Aorta (tissue), 5 donors: ENCODE measurements around the gene C5orf46. TPM values are rescaled to one million over a fixed set of nuclear protein-coding genes. Genes with fewer than 3 reads are reported as not detected.

Experiments
- ATAC-seq: fragments of 200-7000 bp; cut with Tn5 transposase; one replicate; pipeline ENCODE4 v1.9.1; 2022; ENCODE audit warnings: moderate library complexity; ENCODE audit not compliant: low FRiP score
- DNase-seq, 2 donors: peaks; one replicate each; pipeline ENCODE4 v3.0.0-alpha.2; 2020
- H3K27ac ChIP-seq, 2 donors: one replicate each; pipeline ENCODE4 v1.5.1; 2013; ENCODE audit warnings: low read length in 2 of 2, mild to moderate bottlenecking in 2 of 2, moderate library complexity in 2 of 2, control low read depth in 1 of 2, inconsistent platforms in 1 of 2, low read depth in 1 of 2
- H3K27me3 ChIP-seq, 2 donors: one replicate each; pipeline ENCODE4 v1.6.1; 2013; ENCODE audit warnings: control low read depth in 1 of 2, low read length in 1 of 2, mild to moderate bottlenecking in 1 of 2, moderate library complexity in 1 of 2; ENCODE audit not compliant: insufficient read depth in 2 of 2, control insufficient read depth in 1 of 2
- H3K36me3 ChIP-seq, 2 donors: one replicate each; pipeline ENCODE4 v1.6.1; 2013; ENCODE audit warnings: control low read depth in 1 of 2, low read length in 1 of 2, mild to moderate bottlenecking in 1 of 2; ENCODE audit not compliant: insufficient read depth in 2 of 2, control insufficient read depth in 1 of 2
- H3K4me1 ChIP-seq, 2 donors: one replicate each; pipeline ENCODE4 v1.6.1; 2013; ENCODE audit warnings: low read length in 2 of 2, control low read depth in 1 of 2, mild to moderate bottlenecking in 1 of 2, moderate library complexity in 1 of 2; ENCODE audit not compliant: insufficient read depth in 2 of 2, control insufficient read depth in 1 of 2
- H3K4me3 ChIP-seq, 2 donors: one replicate each; pipeline ENCODE4 v1.5.1; 2013; ENCODE audit warnings: low read length in 2 of 2, control low read depth in 1 of 2, mild to moderate bottlenecking in 1 of 2
- H3K9me3 ChIP-seq: one replicate; pipeline ENCODE4 v1.6.1; 2013; ENCODE audit warnings: mild to moderate bottlenecking, low read length; ENCODE audit not compliant: control insufficient read depth
- WGBS, 2 donors: extraction: QIAGEN DNeasy Blood & Tissue Kit; methylation state at CpG; one replicate each; pipeline ENCODE4 v1.1.7; 2013; 5-methylcytosine and 5-hydroxymethylcytosine counted together
- intact Hi-C, 2 donors: fragments of 100-400 bp; cut with DNase I; formaldehyde crosslinking; loops; one replicate each; pipeline versions ENCODE4 v1.14.2 to v1.15.0; 2022
- polyA plus RNA-seq, 2 donors: library from polyadenylated mRNA; stranded (reverse); fragments of 200-250 nt; gene quantifications; one replicate each; pipeline ENCODE4 v1.2.3, GENCODE V29; 2013
- total RNA-seq, 2 donors: library from RNA; stranded (reverse); fragmentation: NEBNext Ultra II Directional; extraction: Animal tissue kit (Norgen Biotek cat#: 25700); gene quantifications; one replicate each; pipeline ENCODE4 v1.2.1, GENCODE V29; 2021
- donor health status: healthy with polysubstance abuse.
- donor health status: Bipolar disorder and iron deficiency.
- donor health status: DM: no; HTN: no; CAD: no.
- donor health status: DM: no; HTN: no; CAD: no.
- donor health status: DM: yes; HTN: yes; CAD: no.

Gene C5orf46
- total and polyA plus RNA-seq, 4 donors = 23.1 to 118 (median 44.5) TPM

- Histone ChIP-seq H3K36me3 (no peaks in the 10 kb centered on the region), H3K9me3 (no peaks in the 10 kb centered on the region), H3K4me3 (peak overlapping the region; percentile 36 to 54), H3K27ac (peak overlapping the region in 1 of 2 donors; percentile 55), H3K27me3 (no peaks in the 10 kb centered on the region), H3K4me1 (peaks cover 2 to 8% of the 10 kb centered on the region in 2 donors)
- DNase-seq (no peak), ATAC-seq (no peak)
- WGBS, 2 donors = 73 to 80% methylated on average over 4 of the region's 4 CpGs
- intact Hi-C loops = loop anchor here in 1 of 2 donors (5.0 kb wide), 1 partner anchor 1063 kb away; no protein-coding TSS in a partner anchor
These were observed 2.2 kb downstream of the C5orf46 start for GRCh38 chr5:147904110-147904509.

GRCh38 chr5:147902609-147903115, 3.7 kb downstream of the C5orf46 start:
- Histone ChIP-seq H3K4me3 (no peak overlapping the region), H3K27me3 (no peaks in the 10 kb centered on the region), H3K27ac (peak overlapping the region in 1 of 2 donors; percentile 40), H3K36me3 (no peaks in the 10 kb centered on the region), H3K9me3 (no peaks in the 10 kb centered on the region), H3K4me1 (peaks cover 4 to 9% of the 10 kb centered on the region in 2 donors)
- intact Hi-C loops = loop anchor here in 1 of 2 donors (5.0 kb wide), 1 partner anchor 1065 kb away; no protein-coding TSS in a partner anchor
- DNase-seq (no peak), ATAC-seq (no peak)

GRCh38 chr5:147901599-147902039, 4.7 kb downstream of the C5orf46 start:
- intact Hi-C loops = loop anchor here in 1 of 2 donors (5.0 kb wide), 1 partner anchor 1066 kb away; no protein-coding TSS in a partner anchor
- Histone ChIP-seq H3K4me1 (peaks cover 4 to 10% of the 10 kb centered on the region in 2 donors), H3K4me3 (no peak overlapping the region), H3K36me3 (no peaks in the 10 kb centered on the region), H3K27me3 (no peaks in the 10 kb centered on the region), H3K9me3 (no peaks in the 10 kb centered on the region), H3K27ac (peak overlapping the region; percentile 34 to 92)
- 8 to 9% methylated on average over 12 of the region's 12 CpGs for WGBS, 2 donors
- ATAC-seq = peak; percentile 71
- peak in 1 of 2 donors; percentile 82 for DNase-seq

GRCh38 chr5:147898875-147899401, 7.4 kb downstream of the C5orf46 start:
- WGBS, 2 donors = 1 to 6% methylated on average over 3 of the region's 3 CpGs
- peak overlapping the region; percentile 34 to 98 for H3K27ac ChIP-seq
- H3K9me3 ChIP-seq = no peaks in the 10 kb centered on the region
- no peaks in the 10 kb centered on the region for H3K36me3 ChIP-seq
- ATAC-seq (peak; percentile 50), DNase-seq (no peak)
- intact Hi-C loops = loop anchor here in 1 of 2 donors (10.0 kb wide), 1 partner anchor 494 kb away; no protein-coding TSS in a partner anchor
- no peaks in the 10 kb centered on the region for H3K27me3 ChIP-seq
- H3K4me3 ChIP-seq = no peak overlapping the region
- H3K4me1 ChIP-seq = peaks cover 4 to 10% of the 10 kb centered on the region in 2 donors

GRCh38 chr5:147895864-147896263, 10.5 kb downstream of the C5orf46 start:
- intact Hi-C loops = loop anchor here in 1 of 2 donors (10.0 kb wide), 1 partner anchor 491 kb away; no protein-coding TSS in a partner anchor
- no peak for ATAC-seq
- Histone ChIP-seq H3K27ac (peak overlapping the region in 1 of 2 donors; percentile 76), H3K36me3 (peaks cover 0 to 1% of the 10 kb centered on the region in 2 donors), H3K4me1 (peaks cover 7 to 12% of the 10 kb centered on the region in 2 donors), H3K27me3 (no peaks in the 10 kb centered on the region), H3K9me3 (no peaks in the 10 kb centered on the region), H3K4me3 (no peak overlapping the region)
- WGBS, 2 donors = 52 to 60% methylated on average over 1 of the region's 1 CpG
- DNase-seq = no peak

GRCh38 chr5:147893820-147894219, 12.5 kb downstream of the C5orf46 start:
- Histone ChIP-seq H3K27ac (peak overlapping the region; percentile 57 to 97), H3K9me3 (no peaks in the 10 kb centered on the region), H3K4me3 (no peak overlapping the region), H3K4me1 (peaks cover 5% of the 10 kb centered on the region in 2 donors), H3K27me3 (no peaks in the 10 kb centered on the region), H3K36me3 (peaks cover 0 to 2% of the 10 kb centered on the region in 2 donors)
- ATAC-seq = no peak
- no peak for DNase-seq
- intact Hi-C loops = loop anchor here in 1 of 2 donors (10.0 kb wide), 1 partner anchor 489 kb away; no protein-coding TSS in a partner anchor
- WGBS, 2 donors = 0 to 2% methylated on average over 2 of the region's 2 CpGs

GRCh38 chr5:147892696-147893296, 13.5 kb downstream of the C5orf46 start:
- H3K9me3 ChIP-seq = no peaks in the 10 kb centered on the region
- 29 to 30% methylated on average over 3 of the region's 3 CpGs for WGBS, 2 donors
- H3K36me3 ChIP-seq = peaks cover 0 to 2% of the 10 kb centered on the region in 2 donors
- DNase-seq = peak in 1 of 2 donors; percentile 55
- H3K4me1 ChIP-seq = peaks cover 5 to 7% of the 10 kb centered on the region in 2 donors
- intact Hi-C loops = loop anchor here in 1 of 2 donors (10.0 kb wide), 1 partner anchor 488 kb away; no protein-coding TSS in a partner anchor
- no peak overlapping the region for H3K4me3 ChIP-seq
- peak; percentile 69 for ATAC-seq
- peak overlapping the region; percentile 74 to 82 for H3K27ac ChIP-seq
- no peaks in the 10 kb centered on the region for H3K27me3 ChIP-seq

- intact Hi-C loops = loop anchor here (1.0 to 2.0 kb wide), 2 partner anchors 47 kb away; no protein-coding TSS in a partner anchor
- peaks cover 2 to 7% of the 10 kb centered on the region in 2 donors for H3K4me1 ChIP-seq
- no peak for DNase-seq
- no peaks in the 10 kb centered on the region for H3K27me3 ChIP-seq
- 76 to 78% methylated on average over 2 of the region's 2 CpGs for whole genome bisulfite sequencing, 2 donors
- no peak for ATAC-seq
- H3K4me3 ChIP-seq = no peak overlapping the region
- H3K36me3 ChIP-seq = peaks cover 0 to 2% of the 10 kb centered on the region in 2 donors
- H3K27ac ChIP-seq = no peak overlapping the region
- H3K9me3 ChIP-seq = no peaks in the 10 kb centered on the region
These were observed 18.4 kb downstream of the C5orf46 start for GRCh38 chr5:147887930-147888329.
